BJ (cell line): ENCODE measurements around the gene BAIAP2L1. TPM values are rescaled to one million over a fixed set of nuclear protein-coding genes. Genes with fewer than 3 reads are reported as not detected.

Experiments
- CTCF ChIA-PET: fragments of 350-600 bp; formaldehyde crosslinking; extraction: SDS; loops from one replicate; lab custom pipeline; 2021; ENCODE audit warnings: antibody characterized with exemption, inconsistent platforms; lab: Yijun Ruan, JAX
- POLR2A ChIA-PET: fragments of 300-600 bp; sonication (Branson Sonifier 250); formaldehyde crosslinking; extraction: SDS; loops from one replicate; lab custom pipeline; 2021; ENCODE audit warnings: antibody characterized with exemption; lab: Charles Lee
- DNase-seq: peaks from one replicate; pipeline ENCODE4 v3.0.0-alpha.2; 2011; ENCODE audit warnings: low read depth
- H3K27me3 ChIP-seq: 2 replicates; pipeline ENCODE4 v1.6.0; 2011; ENCODE audit warnings: low read length; ENCODE audit not compliant: control insufficient read depth, insufficient read depth
- H3K36me3 ChIP-seq: 2 replicates; pipeline ENCODE4 v1.5.1; 2011; ENCODE audit warnings: low read length; ENCODE audit not compliant: control insufficient read depth, insufficient read depth
- H3K4me3 ChIP-seq: 2 replicates; pipeline ENCODE4 v1.5.1; 2011; ENCODE audit warnings: low read depth, mild to moderate bottlenecking, control low read depth, low read length
- polyA plus RNA-seq: library from polyadenylated mRNA; depleted of rRNA; stranded (reverse); fragments of >200 nt; gene quantifications from 2 replicates; pipeline ENCODE4 v1.2.3, GENCODE V29; 2011
- TF ChIP-seq, protein P1 (sequence below): IDR thresholded peaks from 2 replicates; pipeline ENCODE4 v1.5.1; 2011; ENCODE audit warnings: low read depth, mild to moderate bottlenecking, control low read depth, inconsistent platforms, low read length, moderate library complexity; ENCODE audit not compliant: insufficient read depth

The BAIAP2L1 gene
- polyA plus RNA-seq, 1 experiment: 11.4 TPM

- TF ChIP-seq, protein P1, sequence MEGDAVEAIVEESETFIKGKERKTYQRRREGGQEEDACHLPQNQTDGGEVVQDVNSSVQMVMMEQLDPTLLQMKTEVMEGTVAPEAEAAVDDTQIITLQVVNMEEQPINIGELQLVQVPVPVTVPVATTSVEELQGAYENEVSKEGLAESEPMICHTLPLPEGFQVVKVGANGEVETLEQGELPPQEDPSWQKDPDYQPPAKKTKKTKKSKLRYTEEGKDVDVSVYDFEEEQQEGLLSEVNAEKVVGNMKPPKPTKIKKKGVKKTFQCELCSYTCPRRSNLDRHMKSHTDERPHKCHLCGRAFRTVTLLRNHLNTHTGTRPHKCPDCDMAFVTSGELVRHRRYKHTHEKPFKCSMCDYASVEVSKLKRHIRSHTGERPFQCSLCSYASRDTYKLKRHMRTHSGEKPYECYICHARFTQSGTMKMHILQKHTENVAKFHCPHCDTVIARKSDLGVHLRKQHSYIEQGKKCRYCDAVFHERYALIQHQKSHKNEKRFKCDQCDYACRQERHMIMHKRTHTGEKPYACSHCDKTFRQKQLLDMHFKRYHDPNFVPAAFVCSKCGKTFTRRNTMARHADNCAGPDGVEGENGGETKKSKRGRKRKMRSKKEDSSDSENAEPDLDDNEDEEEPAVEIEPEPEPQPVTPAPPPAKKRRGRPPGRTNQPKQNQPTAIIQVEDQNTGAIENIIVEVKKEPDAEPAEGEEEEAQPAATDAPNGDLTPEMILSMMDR: no peak
- Histone ChIP-seq H3K4me3 (no peak overlapping the region), H3K36me3 (peaks cover 5% of the 10 kb centered on the region), H3K27me3 (no peaks in the 10 kb centered on the region)
- POLR2A ChIA-PET: no interaction called here
- CTCF ChIA-PET: interaction anchor here (1.4 kb wide), 1 partner anchor 9 kb away, joined by 3 read pairs; no protein-coding TSS in a partner anchor
- no peak for DNase-seq
Measured at GRCh38 chr7:98257701-98258100, 143.2 kb downstream of the BAIAP2L1 start.

DNA sequence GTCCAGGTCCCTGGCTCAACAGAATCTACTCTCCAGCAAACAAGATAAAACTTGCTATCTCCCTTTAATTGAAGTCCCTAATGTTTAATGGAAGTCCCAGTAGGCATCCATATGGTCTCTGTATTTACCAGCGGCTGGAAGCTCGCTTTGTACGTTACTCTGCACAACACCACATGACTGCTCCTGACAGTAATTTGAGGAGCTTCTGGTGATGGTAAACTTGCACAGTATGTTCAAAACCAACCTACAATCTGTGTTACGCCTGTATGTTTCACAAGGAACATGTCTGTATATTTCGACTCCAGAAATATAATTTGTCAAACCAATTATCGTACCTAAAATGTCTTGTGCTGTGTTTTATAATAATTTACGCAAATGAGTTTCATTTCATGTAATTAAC is 144.5 kb downstream of the BAIAP2L1 start:
- Histone ChIP-seq H3K36me3 (peaks cover 5% of the 10 kb centered on the region), H3K4me3 (no peak overlapping the region), H3K27me3 (no peaks in the 10 kb centered on the region)
- CTCF ChIA-PET: interaction anchor here (1.1 kb wide), 1 partner anchor 10 kb away, joined by 3 read pairs; no protein-coding TSS in a partner anchor
- TF ChIP-seq, protein P1: no peak
- POLR2A ChIA-PET: no interaction called here
- DNase-seq: no peak

DNA sequence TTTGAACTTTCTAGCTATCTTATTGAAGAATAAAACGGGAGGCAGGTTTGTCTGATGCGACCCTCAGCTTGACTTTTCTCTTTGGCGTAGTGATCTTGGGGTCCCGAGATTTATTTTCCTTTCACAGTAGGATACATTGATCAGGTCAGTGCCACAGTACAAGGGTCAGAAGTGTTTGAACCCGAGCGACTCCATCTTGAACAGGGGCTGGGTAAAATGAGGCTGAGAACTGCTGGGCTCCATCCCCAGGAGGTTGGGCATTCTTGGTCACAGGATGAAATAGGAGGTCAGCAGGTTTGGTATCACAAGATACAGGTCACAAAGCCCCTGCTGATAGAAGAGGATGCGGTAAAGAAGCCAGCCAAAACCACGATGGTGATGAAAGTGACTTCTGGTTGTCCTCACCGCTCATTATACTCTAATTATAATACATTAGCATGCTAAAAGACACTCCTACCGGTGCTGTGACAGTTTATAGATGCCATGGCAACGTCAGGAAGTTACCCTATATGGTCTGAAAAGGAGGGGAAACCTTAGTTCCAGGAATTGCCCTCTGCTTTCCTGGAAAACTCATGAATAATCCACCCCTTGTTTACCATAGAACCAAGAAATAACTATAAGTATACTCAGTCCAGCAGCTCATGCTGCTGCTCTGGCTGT is 145.8 kb downstream of the BAIAP2L1 start:
- DNase-seq: no peak
- ChIA-PET POLR2A (no interaction called here), CTCF (interaction anchor here (0.6 kb wide), 1 partner anchor 11 kb away, joined by 3 read pairs; no protein-coding TSS in a partner anchor)
- Histone ChIP-seq H3K27me3 (no peaks in the 10 kb centered on the region), H3K4me3 (no peak overlapping the region), H3K36me3 (peaks cover 5% of the 10 kb centered on the region)
- TF ChIP-seq, protein P1: no peak

DNA sequence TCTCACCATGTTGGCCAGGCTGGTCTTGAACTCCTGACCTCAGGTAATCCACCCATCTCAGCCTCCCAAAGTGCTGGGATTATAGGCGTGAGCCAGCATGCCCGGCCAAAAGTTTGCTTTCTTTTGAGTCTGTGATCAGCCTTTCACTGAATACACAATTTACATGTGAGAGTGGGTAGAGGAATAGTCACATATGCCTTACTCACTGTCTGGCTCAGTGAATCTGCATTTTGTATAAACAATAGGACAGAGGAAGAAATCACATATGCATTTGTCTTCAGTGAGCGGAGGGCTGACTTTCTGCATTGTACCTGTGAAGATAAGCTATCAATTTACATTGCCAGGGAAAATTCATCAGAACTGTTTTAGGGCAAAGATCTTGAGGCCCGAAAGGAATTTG is 146.4 kb downstream of the BAIAP2L1 start:
- DNase-seq: no peak
- CTCF ChIA-PET: no interaction called here
- TF ChIP-seq, protein P1: no peak
- POLR2A ChIA-PET: no interaction called here
- Histone ChIP-seq H3K36me3 (peaks cover 5% of the 10 kb centered on the region), H3K27me3 (no peaks in the 10 kb centered on the region), H3K4me3 (no peak overlapping the region)

DNA sequence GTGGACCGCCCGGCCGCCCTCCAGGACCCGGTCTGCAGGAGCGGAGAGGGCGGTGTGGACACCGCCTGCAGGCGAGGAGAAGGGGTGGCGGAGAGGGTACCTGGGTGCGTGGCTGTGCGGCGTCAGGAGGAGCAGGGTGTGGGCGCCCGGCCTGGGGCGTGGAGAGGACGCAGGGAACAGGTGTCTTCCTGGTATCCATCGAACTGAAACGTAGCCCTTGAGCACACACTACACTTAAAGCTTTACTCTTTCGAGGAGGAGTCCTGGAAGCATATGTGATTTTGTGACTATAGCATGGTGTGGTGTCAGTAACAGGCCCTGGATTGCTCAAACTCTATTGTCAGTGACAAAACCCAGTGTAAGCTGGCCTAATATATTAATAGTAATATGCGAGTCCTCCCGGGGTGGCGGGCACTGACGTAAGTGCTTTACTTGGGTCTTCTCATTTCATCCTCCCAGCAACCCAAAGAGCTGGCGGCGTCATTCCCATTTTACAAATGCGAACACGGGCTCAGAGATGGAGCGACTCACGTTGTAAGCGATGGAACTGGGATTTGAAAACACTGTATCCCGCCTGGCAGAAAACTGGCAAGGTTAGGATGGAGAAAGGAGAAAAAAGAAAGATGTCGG is 148.3 kb downstream of the BAIAP2L1 start:
- DNase-seq: no peak
- TF ChIP-seq, protein P1: no peak
- POLR2A ChIA-PET: no interaction called here
- Histone ChIP-seq H3K36me3 (peaks cover 4% of the 10 kb centered on the region), H3K4me3 (peak overlapping the region; percentile 90), H3K27me3 (no peaks in the 10 kb centered on the region)
- CTCF ChIA-PET: interaction anchor here (0.7 to 2.1 kb wide), 2 partner anchors 14 to 909 kb away, joined by 3 to 7 read pairs; no protein-coding TSS in a partner anchor
